ENCODE results near the gene RASL10A.

DNA sequence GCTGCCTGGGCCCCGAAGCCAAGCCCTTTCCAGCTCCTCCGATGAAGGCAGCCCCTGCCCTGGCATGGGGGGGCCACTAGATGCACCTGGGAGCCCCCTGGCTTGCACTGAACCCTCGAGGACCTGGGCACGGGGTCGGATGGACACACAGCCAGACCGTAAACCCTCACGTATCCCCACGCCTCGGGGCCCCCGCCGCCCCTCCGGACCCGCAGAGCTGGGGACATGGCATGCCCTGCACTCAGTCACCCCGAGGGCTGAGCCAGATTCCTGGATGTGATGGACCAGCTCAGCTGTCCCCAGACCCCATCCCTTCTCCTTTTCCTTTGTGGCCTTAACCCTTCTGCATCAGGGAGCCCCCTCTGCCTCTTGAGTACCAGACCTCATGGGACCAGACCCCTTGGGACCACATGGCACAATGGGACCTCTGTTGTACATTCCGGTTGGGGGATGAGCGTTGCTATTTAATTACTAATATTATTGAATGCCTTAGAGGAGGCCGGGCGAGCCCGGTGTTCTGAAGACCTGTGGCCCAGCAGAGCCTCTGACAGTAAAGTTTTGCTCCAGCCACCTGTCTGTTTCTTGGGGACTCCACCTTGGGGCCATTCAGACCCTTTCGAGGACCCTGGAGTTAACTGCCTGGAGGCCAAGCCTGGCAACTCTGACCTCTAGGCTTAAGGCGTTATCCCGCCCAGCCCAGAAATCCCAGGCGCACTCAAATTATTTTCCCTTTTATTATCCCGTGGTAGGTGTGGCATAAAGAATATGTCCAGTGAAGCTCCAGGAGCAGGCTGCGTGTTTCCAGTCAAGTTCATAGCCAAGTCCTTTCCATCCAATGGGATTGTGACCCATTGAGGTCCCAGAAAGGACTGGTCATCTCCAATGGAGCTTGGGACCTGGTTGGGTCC lies 3.0 kb downstream of the RASL10A start:
- TF ChIP-seq CTCF (conservative IDR thresholded peaks at IDR 0.05 in 1 of 2, IDR thresholded peaks at IDR 0.05 in 1 of 2; ENCODE audit: extremely low read depth in 1 of 2, insufficient read depth in 1 of 2, low read depth in 1 of 2, low read length in 2 of 2): no peak
- no peak for TF ChIP-seq EZH2 (IDR thresholded peaks at IDR 0.05; ENCODE audit: borderline replicate concordance, low read length)

Measured in mammary epithelial cell (primary cell).